H1 (cell line): ENCODE data around the gene BMPR1A. TPM values are rescaled to one million over a fixed set of nuclear protein-coding genes. Genes with fewer than 3 reads are reported as not detected.

Source experiments
- CTCF ChIA-PET: fragments of 300-600 bp; sonication (Branson Sonifier 250); formaldehyde crosslinking; loops from one replicate; lab custom pipeline; 2021; ENCODE audit not compliant: partially characterized antibody; lab: Charles Lee
- POLR2A ChIA-PET: fragments of 300-600 bp; sonication (Branson Sonifier 250); formaldehyde crosslinking; loops from one replicate; lab custom pipeline; 2021; ENCODE audit warnings: inconsistent platforms; ENCODE audit not compliant: partially characterized antibody; lab: Charles Lee
- DNase-seq, 2 experiments: peaks; one replicate each; pipeline versions ENCODE4 v3.0.0 to v3.0.0-alpha.2; 2010 to 2022; ENCODE audit warnings: low spot score in 2 of 2, low read depth in 1 of 2, mixed read lengths in 1 of 2
- FAIRE-seq: peaks from 2 replicates; lab custom pipeline; 2011; peaks lifted over from hg19 to GRCh38; lab: Jason Lieb, UNC
- H2AFZ ChIP-seq: 2 replicates; pipeline ENCODE4 v1.8.1; 2012; ENCODE audit warnings: low read length, inconsistent platforms
- H2AK5ac ChIP-seq: 2 replicates; pipeline ENCODE4 v1.6.1; 2013; ENCODE audit warnings: low read depth, low read length
- H2BK120ac ChIP-seq: replicated peaks from 2 replicates; pipeline ENCODE3; 2013; ENCODE audit warnings: low read depth, low read length, inconsistent platforms
- H2BK12ac ChIP-seq: 2 replicates; pipeline ENCODE4 v1.6.1; 2013; ENCODE audit warnings: low read depth, low read length
- H2BK15ac ChIP-seq: 2 replicates; pipeline ENCODE4 v1.6.1; 2013; ENCODE audit warnings: low read length
- H2BK20ac ChIP-seq: 2 replicates; pipeline ENCODE4 v1.6.1; 2013; ENCODE audit warnings: low read length
- H2BK5ac ChIP-seq: 2 replicates; pipeline ENCODE4 v1.6.1; 2013; ENCODE audit warnings: low read depth, low read length
- H3K14ac ChIP-seq: 2 replicates; pipeline ENCODE4 v1.6.1; 2013; ENCODE audit warnings: inconsistent platforms; ENCODE audit not compliant: insufficient read length
- H3K18ac ChIP-seq: 2 replicates; pipeline ENCODE4 v1.6.1; 2013; ENCODE audit warnings: low read length; ENCODE audit errors: extremely low read depth
- H3K23ac ChIP-seq: 2 replicates; pipeline ENCODE4 v1.6.1; 2013; ENCODE audit warnings: inconsistent platforms; ENCODE audit not compliant: insufficient read length
- H3K23me2 ChIP-seq: 2 replicates; pipeline ENCODE4 v1.6.1; 2013; ENCODE audit warnings: low read depth, low read length
- H3K27ac ChIP-seq: 2 replicates; pipeline ENCODE4 v1.6.1; 2011; ENCODE audit warnings: low read depth, low read length, inconsistent platforms
- H3K27me3 ChIP-seq, 4 experiments: replicated peaks in 1 of 4; 1 replicate in 1 of 4; 2 replicates in 3 of 4; pipeline versions ENCODE4 v1.6.1 to v1.8.1; 2011 to 2013; ENCODE audit warnings: low read length in 3 of 4, mild to moderate bottlenecking in 3 of 4, inconsistent platforms in 2 of 4, mixed read lengths in 2 of 4, moderate library complexity in 1 of 4; ENCODE audit not compliant: control insufficient read depth in 3 of 4, insufficient read depth in 3 of 4; ENCODE audit errors: extremely low read depth in 1 of 4
- H3K36me3 ChIP-seq, 4 experiments: 2 replicates each; pipeline versions ENCODE4 v1.6.1 to v1.8.1; 2011 to 2013; ENCODE audit warnings: mild to moderate bottlenecking in 4 of 4, low read length in 3 of 4, moderate library complexity in 2 of 4, control low read depth in 1 of 4, inconsistent platforms in 1 of 4; ENCODE audit not compliant: insufficient read depth in 4 of 4, control insufficient read depth in 2 of 4
- H3K4ac ChIP-seq: replicated peaks from 2 replicates; pipeline ENCODE3; 2013; ENCODE audit warnings: low read length, low read depth, mixed read lengths, inconsistent platforms; ENCODE audit not compliant: insufficient read length
- H3K4me1 ChIP-seq, 4 experiments: replicated peaks in 1 of 4; 1 replicate in 1 of 4; 2 replicates in 3 of 4; pipeline versions ENCODE4 v1.6.1 to v1.8.1; 2011 to 2013; ENCODE audit warnings: low read length in 3 of 4, inconsistent platforms in 2 of 4, mixed read lengths in 1 of 4; ENCODE audit not compliant: insufficient read depth in 4 of 4, control insufficient read depth in 3 of 4
- H3K4me2 ChIP-seq, 2 experiments: 2 replicates each; pipeline versions ENCODE4 v1.6.1 to v1.8.1; 2011 to 2013; ENCODE audit warnings: low read depth in 2 of 2, low read length in 2 of 2, control low read depth in 1 of 2, inconsistent platforms in 1 of 2, mild to moderate bottlenecking in 1 of 2; ENCODE audit not compliant: insufficient read depth in 1 of 2
- H3K4me3 ChIP-seq, 4 experiments: fragments of 200-600, 300-600 bp in 1 of 4; sonication (generic), shearing (Covaris generic), sonication (Bioruptor Twin) in 1 of 4; 2 replicates each; pipeline versions ENCODE4 v1.5.1 to v1.8.1; 2011 to 2016; ENCODE audit warnings: low read length in 4 of 4, low read depth in 3 of 4, control low read depth in 2 of 4, inconsistent platforms in 2 of 4, mild to moderate bottlenecking in 2 of 4, mixed read lengths in 1 of 4, moderate library complexity in 1 of 4; ENCODE audit not compliant: insufficient read depth in 2 of 4; ENCODE audit errors: extremely low read depth in 1 of 4
- H3K56ac ChIP-seq: replicated peaks from 2 replicates; pipeline ENCODE3; 2013; ENCODE audit warnings: low read depth, mild to moderate bottlenecking, mixed read lengths, low read length, inconsistent platforms; ENCODE audit not compliant: insufficient read length
- H3K79me1 ChIP-seq: 2 replicates; pipeline ENCODE4 v1.6.1; 2013; ENCODE audit warnings: low read depth, low read length, control low read depth
- H3K79me2 ChIP-seq, 2 experiments: 2 replicates each; pipeline versions ENCODE4 v1.6.1 to v1.8.1; 2012 to 2013; ENCODE audit warnings: low read length in 2 of 2, mild to moderate bottlenecking in 2 of 2, inconsistent platforms in 1 of 2; ENCODE audit not compliant: insufficient read depth in 2 of 2, control insufficient read depth in 1 of 2
- H3K9ac ChIP-seq, 4 experiments: replicated peaks in 1 of 4; 1 replicate in 1 of 4; 2 replicates in 3 of 4; pipeline versions ENCODE4 v1.6.1 to v1.8.1; 2011 to 2013; ENCODE audit warnings: low read depth in 3 of 4, low read length in 3 of 4, control low read depth in 2 of 4, mild to moderate bottlenecking in 2 of 4, moderate library complexity in 2 of 4, inconsistent platforms in 1 of 4; ENCODE audit errors: extremely low read depth in 1 of 4
- H3K9me3 ChIP-seq, 2 experiments: 2 replicates each; pipeline versions ENCODE4 v1.6.1 to v1.8.1; 2012 to 2013; ENCODE audit warnings: mild to moderate bottlenecking in 2 of 2, moderate library complexity in 2 of 2, control low read depth in 1 of 2, inconsistent platforms in 1 of 2, low read depth in 1 of 2, low read length in 1 of 2, mixed read lengths in 1 of 2; ENCODE audit not compliant: insufficient read depth in 2 of 2
- H4K20me1 ChIP-seq, 2 experiments: replicated peaks in 1 of 2; 2 replicates each; pipeline versions ENCODE3 to v1.8.1; 2011 to 2013; ENCODE audit warnings: inconsistent platforms in 2 of 2, low read length in 2 of 2, mild to moderate bottlenecking in 1 of 2; ENCODE audit not compliant: insufficient read depth in 2 of 2, control insufficient read depth in 1 of 2
- H4K5ac ChIP-seq: 2 replicates; pipeline ENCODE4 v1.6.1; 2013; ENCODE audit warnings: low read length, low read depth, mixed read lengths, inconsistent platforms; ENCODE audit not compliant: insufficient read length
- H4K8ac ChIP-seq: 2 replicates; pipeline ENCODE4 v1.8.0; 2013; ENCODE audit warnings: mild to moderate bottlenecking, moderate library complexity, low read length, inconsistent platforms; ENCODE audit not compliant: insufficient read depth; ENCODE audit errors: extremely low read depth
- H4K91ac ChIP-seq: replicated peaks from 2 replicates; pipeline ENCODE3; 2013; ENCODE audit warnings: low read length, mixed read lengths, inconsistent platforms; ENCODE audit not compliant: insufficient read length
- ASH2L ChIP-seq: fragments of 200-600, 300-600 bp; sonication (generic); IDR thresholded peaks from one replicate; pipeline ENCODE4 v1.7.1; 2017; ENCODE audit warnings: low read length
- SRF ChIP-seq: IDR thresholded peaks from 2 replicates; pipeline ENCODE4 v1.6.1; 2011; ENCODE audit warnings: mild to moderate bottlenecking, low read depth, low read length, moderate library complexity
- TEAD4 ChIP-seq: IDR thresholded peaks from 2 replicates; pipeline ENCODE4 v1.6.1; 2012; ENCODE audit warnings: low read depth, low read length, inconsistent platforms, mixed read lengths
- WGBS, 2 experiments: shearing (Covaris generic) in 1 of 2; methylation state at CpG; one replicate each; pipeline versions ENCODE4 v1.1.6 to v1.1.7; 2013 to 2015; ENCODE audit warnings: low lambda C conversion rate in 2 of 2, mixed read lengths in 2 of 2, inconsistent platforms in 1 of 2, low coverage in 1 of 2, missing lambda C conversion rate in 1 of 2; ENCODE audit not compliant: insufficient replicate concordance in 2 of 2, insufficient coverage in 1 of 2, insufficient read length in 1 of 2; ENCODE audit errors: extremely low coverage in 1 of 2, missing lambda C conversion rate in 1 of 2; 5-methylcytosine and 5-hydroxymethylcytosine counted together
- polyA plus RNA-seq, 7 experiments: library from polyadenylated mRNA; depleted of rRNA in 3 of 7; stranded (reverse) in 5 of 7; unstranded in 2 of 7; fragments of >200 nt in 5 of 7; fragments of 200-250 nt in 2 of 7; gene quantifications; 1 replicate in 5 of 7; 2 replicates in 1 of 7; 4 replicates in 1 of 7; pipeline versions ENCODE4 v1.2.1 to v1.2.3, GENCODE V29; 2011 to 2013; ENCODE audit warnings: missing spikeins in 2 of 7, mixed read lengths in 2 of 7
- total RNA-seq: library from RNA; stranded (reverse); fragmentation: NEBNext Ultra II Directional; extraction: Animal tissue kit (Norgen Biotek cat#: 25700); gene quantifications from 2 replicates; pipeline ENCODE4 v1.2.1, GENCODE V29; 2021

BMPR1A gene
- total and polyA plus RNA-seq, 2 of the 8 experiments (the other 6 are each of a cell fraction or from before 2014, with no cell fraction given) = 34.4 to 129 TPM

GRCh38 chr10:86803156-86803555, 46.7 kb downstream of the BMPR1A start:
- no peak overlapping the region for H3K4me3 ChIP-seq
- no peak overlapping the region for H3K9ac ChIP-seq
- no peak overlapping the region for H3K27ac ChIP-seq
- no peak overlapping the region for H2BK120ac ChIP-seq
- no peaks in the 10 kb centered on the region for H3K79me1 ChIP-seq
- H3K56ac ChIP-seq = no peak overlapping the region
- H4K20me1 ChIP-seq = peaks cover under 1 to 5% of the 10 kb centered on the region in 2 experiments
- DNase-seq = no peak
- H3K9me3 ChIP-seq = no peaks in the 10 kb centered on the region
- no peak overlapping the region for H2BK15ac ChIP-seq
- H4K91ac ChIP-seq = no peak overlapping the region
- H3K23me2 ChIP-seq = no peaks in the 10 kb centered on the region
- no peak overlapping the region for H2BK5ac ChIP-seq
- no peak overlapping the region for H2BK20ac ChIP-seq
- peaks cover 10 to 99% of the 10 kb centered on the region in 2 experiments for H3K79me2 ChIP-seq
- no peak overlapping the region for H3K4ac ChIP-seq
- no peak overlapping the region for H3K23ac ChIP-seq
- WGBS, 2 experiments = 58% methylated on average over 2 of the region's 2 CpGs; no CpG with 5 or more reads in 1 of the 2 experiments
- H3K36me3 ChIP-seq = no peaks in the 10 kb centered on the region
- no peak overlapping the region for H3K4me2 ChIP-seq
- no peaks in the 10 kb centered on the region for H3K27me3 ChIP-seq
- peaks cover 2 to 23% (median 3%) of the 10 kb centered on the region in 4 experiments for H3K4me1 ChIP-seq
- H3K14ac ChIP-seq = no peak overlapping the region
- ChIA-PET POLR2A (no interaction called here), CTCF (interaction anchor here (1.2 kb wide), 1 partner anchor 113 kb away, joined by 3 read pairs; no protein-coding TSS in a partner anchor)
- TF ChIP-seq TEAD4 (peak; percentile 81), SRF (no peak), ASH2L (no peak)
- TF ChIP-seq, all 59 proteins: peak for 1
- Histone ChIP-seq H2AFZ (no peak overlapping the region), H4K5ac (no peak overlapping the region), H4K8ac (no peak overlapping the region), H2BK12ac (no peak overlapping the region), H2AK5ac (no peak overlapping the region), H3K18ac (no peak overlapping the region)
- FAIRE-seq = no peak
